ENCODE data around the gene THSD4.

Gene THSD4

DNA sequence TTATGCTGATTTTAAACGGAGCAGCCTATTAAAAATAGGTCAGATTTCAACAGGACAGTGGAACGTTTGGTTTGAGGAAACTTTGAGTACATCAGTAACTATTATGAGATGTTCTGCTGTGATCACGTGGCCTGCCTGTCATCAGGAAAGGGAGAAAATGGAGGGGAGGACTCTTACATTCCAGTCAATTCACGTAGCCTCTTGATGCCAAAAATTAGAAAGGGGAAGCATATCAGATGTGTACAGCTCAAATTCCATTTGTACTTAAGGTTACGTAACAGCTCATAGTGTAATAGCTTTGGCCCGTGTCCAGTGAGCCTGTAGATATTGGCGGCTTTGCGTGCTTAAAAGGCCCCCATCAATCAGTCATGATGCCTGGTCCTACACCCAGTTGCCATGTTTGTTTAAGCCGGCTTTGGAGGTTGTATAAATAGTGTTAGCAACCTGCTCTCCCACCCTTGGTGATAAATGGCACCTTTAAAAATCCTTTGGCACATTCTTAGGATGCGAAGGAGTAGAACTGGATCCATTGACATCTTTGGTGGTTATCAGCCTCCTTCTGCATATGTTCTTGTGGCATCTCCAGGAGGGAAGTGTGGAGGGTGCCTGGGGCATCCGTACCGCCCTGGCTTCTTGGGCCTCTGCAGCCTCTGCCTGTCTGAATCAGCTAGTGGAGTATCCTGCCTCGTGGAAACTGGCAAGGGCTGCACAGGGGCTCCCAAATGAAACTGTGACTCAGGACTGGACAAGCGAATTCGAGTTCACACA is 163.9 kb downstream of the THSD4 start:
- TF ChIP-seq, protein P1, sequence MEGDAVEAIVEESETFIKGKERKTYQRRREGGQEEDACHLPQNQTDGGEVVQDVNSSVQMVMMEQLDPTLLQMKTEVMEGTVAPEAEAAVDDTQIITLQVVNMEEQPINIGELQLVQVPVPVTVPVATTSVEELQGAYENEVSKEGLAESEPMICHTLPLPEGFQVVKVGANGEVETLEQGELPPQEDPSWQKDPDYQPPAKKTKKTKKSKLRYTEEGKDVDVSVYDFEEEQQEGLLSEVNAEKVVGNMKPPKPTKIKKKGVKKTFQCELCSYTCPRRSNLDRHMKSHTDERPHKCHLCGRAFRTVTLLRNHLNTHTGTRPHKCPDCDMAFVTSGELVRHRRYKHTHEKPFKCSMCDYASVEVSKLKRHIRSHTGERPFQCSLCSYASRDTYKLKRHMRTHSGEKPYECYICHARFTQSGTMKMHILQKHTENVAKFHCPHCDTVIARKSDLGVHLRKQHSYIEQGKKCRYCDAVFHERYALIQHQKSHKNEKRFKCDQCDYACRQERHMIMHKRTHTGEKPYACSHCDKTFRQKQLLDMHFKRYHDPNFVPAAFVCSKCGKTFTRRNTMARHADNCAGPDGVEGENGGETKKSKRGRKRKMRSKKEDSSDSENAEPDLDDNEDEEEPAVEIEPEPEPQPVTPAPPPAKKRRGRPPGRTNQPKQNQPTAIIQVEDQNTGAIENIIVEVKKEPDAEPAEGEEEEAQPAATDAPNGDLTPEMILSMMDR (IDR thresholded peaks at IDR 0.05; ENCODE audit: control insufficient read depth, extremely low read depth, insufficient read depth): no peak
- no peak overlapping the region for H3K4me3 ChIP-seq (ENCODE audit: low read depth, low read length)
- DNase-seq (ENCODE audit: low read depth): no peak

DNA sequence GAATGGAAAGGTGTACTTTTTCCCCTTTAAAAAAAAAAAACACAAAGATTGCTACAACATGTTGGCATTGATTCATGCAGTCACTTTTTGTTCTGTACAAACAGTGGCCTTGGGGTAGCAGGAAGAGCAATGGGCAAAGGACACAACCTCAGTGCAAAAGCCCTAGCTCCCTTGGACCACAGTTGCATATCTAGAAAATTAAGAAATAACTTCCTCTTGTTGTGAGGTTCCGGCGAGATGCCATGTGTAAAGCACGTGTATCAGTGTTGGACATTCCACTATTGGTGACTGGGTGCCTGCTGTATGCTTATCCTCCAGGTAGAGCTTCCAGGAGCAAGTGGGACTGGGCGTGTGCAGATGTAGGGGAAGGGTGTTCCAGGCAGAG is 164.5 kb downstream of the THSD4 start:
- no peak for DNase-seq (ENCODE audit: low read depth)
- TF ChIP-seq, protein P1 (IDR thresholded peaks at IDR 0.05; ENCODE audit: control insufficient read depth, extremely low read depth, insufficient read depth): no peak
- no peak overlapping the region for H3K4me3 ChIP-seq (ENCODE audit: low read depth, low read length)

DNA sequence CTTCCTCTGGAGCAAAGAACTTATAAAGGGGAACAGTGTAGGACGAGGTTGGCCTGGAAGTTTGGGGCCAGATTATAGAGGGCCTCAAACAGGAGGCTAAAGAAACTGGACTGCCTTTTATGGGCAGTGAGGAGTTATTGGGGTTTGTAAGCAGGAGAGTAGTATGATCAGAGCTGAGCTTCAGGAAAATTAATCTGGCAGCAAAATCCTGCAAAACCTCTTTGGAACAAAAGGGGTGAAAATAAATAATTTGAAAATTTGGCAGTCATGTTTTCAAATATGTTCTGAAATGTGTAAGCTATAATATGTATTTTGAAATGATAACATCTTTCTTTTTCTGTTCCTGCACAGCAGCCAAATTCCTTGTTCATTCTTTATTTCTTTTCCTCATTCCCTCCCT is 164.9 kb downstream of the THSD4 start:
- no peak overlapping the region for H3K4me3 ChIP-seq (ENCODE audit: low read depth, low read length)
- no peak for DNase-seq (ENCODE audit: low read depth)
- TF ChIP-seq, protein P1 (IDR thresholded peaks at IDR 0.05; ENCODE audit: control insufficient read depth, extremely low read depth, insufficient read depth): no peak

DNA sequence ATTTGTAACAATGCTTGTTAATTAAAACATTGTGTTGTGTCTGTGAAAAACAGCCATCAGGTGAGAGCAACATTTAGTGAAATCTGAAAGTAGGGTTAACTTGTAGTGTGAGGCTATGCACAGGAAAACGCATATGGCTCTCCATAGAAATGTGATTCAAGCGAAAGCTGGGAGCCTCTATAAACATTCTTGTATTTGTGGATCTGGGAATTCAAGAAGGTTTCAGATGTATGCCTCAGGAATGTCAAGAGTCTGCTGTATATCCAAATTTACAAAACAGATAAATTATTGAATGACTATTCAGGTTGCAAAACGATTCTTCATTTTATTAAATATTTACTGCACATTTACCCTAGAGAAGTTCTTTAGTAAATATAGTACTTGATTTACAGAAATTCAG is 166.0 kb downstream of the THSD4 start:
- DNase-seq (ENCODE audit: low read depth): no peak
- TF ChIP-seq, protein P1 (IDR thresholded peaks at IDR 0.05; ENCODE audit: control insufficient read depth, extremely low read depth, insufficient read depth): no peak
- no peak overlapping the region for H3K4me3 ChIP-seq (ENCODE audit: low read depth, low read length)

DNA sequence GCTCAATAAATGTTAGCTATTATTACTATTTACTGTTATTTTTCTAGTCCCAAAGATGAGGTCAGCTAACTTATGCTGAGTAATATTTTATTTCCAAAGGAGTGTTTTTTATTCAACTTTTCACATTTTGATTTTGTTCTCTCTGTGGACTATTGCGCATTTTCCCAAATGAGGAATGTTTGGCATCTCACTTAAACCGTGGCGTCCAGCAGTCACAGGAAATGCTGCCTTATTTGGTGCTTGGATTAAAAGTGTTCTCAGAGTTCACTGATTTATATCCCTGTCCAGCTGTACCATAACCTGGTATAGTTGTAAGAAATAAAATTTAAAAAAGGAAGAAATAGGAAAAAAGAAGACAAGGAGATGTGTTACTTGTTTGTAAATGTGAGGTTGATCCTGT is 166.8 kb downstream of the THSD4 start:
- TF ChIP-seq, protein P1 (IDR thresholded peaks at IDR 0.05; ENCODE audit: control insufficient read depth, extremely low read depth, insufficient read depth): no peak
- DNase-seq (ENCODE audit: low read depth): no peak

DNA sequence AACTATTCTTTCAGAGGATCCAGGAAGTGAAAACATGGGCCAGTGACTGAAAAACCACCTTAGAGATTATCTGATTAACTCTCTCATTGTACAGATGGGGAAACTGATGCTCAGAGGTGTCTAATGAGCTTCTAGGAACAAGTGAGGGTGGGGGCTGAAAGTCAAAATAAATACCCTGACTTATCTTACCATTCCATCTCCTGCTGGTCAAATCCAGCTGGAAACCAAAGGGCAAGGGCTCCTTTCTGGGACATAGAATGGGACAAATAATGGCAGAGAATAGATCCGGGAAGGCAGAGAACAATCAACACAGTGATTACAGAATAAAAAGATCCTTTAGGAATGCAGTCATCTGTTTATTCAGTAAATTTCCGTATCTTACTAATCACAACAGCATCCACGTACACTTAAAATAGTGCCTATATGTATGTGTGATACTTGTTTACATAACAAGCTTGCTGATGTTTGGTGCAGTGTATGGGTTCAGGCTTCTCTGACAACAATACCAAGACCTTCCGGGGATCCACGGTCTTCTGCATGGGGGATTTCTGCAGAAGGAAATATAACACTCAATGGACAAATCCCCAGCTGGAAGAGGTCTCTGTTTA is 173.2 kb downstream of the THSD4 start:
- TF ChIP-seq, protein P1 (IDR thresholded peaks at IDR 0.05; ENCODE audit: control insufficient read depth, extremely low read depth, insufficient read depth): no peak
- H3K4me3 ChIP-seq (ENCODE audit: low read depth, low read length): no peak overlapping the region
- no peak for DNase-seq (ENCODE audit: low read depth)

More for the DNA sequence above, 166.8 kb downstream of the THSD4 start:
- no peak overlapping the region for H3K4me3 ChIP-seq (ENCODE audit: low read depth, low read length)
